GM11168 (cell line): ENCODE results near the gene EXOC4.
"Not testable (repeated sequence)": the region's sequence is repeated elsewhere in the genome, so short reads cannot be mapped to it uniquely, and the experiment has no call there.

ENCODE experiments used
- in situ Hi-C: fragments of 300-500 bp; cut with MboI; formaldehyde crosslinking; loops from one replicate; pipeline ENCODE4 v1.12.0; 2022; ENCODE audit warnings: low sequenced_read_pairs; ENCODE audit not compliant: unreplicated experiment

EXOC4 gene

DNA sequence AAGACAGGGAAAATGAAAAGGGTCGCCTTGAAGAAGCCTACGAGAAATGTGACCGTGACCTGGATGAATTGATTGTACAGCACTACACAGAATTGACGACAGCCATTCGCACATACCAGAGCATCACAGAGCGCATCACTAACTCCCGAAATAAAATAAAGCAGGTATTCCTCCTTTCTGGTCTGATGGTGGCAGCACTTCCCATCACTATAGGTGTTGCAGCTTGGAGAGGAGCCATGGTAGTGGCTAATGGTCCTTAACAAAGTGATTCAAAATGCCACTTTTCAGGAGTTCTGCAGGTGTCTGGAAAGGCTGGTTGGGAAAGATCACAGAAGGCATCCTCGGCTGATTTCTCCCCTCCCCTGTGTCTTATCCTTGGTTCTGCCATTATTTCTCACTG is 22.1 kb downstream of the EXOC4 start:
- in situ Hi-C loops = no loop called here

DNA sequence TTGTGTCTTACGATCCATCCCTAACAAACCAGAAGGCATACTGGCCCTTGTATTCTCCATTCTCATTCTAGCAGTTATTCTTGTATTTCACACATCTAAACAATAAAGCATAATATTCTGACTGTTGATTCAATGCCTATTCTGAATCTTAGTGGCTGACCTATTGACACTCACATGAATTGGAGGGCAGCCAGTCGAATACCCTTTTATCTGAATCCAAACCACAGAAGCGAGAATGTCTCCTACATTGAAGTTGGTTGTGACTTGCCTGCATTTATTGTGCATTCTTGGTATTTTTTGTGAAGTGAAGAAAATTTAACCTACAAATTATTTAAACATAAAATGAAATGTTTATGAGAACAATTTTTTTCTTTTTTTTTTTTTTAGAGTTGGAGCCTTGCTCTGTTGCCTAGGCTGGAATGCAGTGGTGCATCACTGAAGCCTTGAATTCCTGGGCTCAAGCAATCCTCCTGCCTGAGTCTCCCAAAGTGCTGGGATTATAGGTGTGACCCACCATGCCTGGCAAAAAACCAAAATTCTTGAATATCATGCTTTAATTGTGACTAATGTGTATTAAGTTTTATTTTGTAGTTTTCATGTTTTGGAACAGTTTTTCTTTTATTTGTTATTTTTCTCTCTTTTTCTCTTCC is 22.7 kb downstream of the EXOC4 start:
- in situ Hi-C loops = no loop called here

GRCh38 chr7:133278975-133279374 is 26.1 kb downstream of the EXOC4 start:
- in situ Hi-C loops = not testable (repeated sequence)

DNA sequence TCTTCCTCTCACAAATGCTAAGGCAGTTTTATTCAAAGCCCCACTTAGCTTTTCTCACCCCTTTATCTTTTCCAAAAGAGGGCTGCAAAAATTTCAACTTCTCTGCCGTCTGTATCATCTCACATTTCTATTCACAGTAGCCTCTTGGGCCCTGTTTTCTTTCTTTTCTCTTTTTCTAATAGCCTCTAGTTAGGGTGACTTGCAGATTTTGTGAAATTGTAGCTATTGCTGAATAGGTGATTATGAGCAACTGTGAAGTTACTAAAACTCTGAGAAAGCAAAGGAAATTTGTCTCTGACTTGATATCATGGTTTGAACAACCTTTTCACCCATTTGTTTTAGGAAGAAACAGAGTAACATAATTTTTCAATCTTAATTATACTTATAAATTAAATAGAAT is 29.2 kb downstream of the EXOC4 start:
- in situ Hi-C loops = no loop called here

DNA sequence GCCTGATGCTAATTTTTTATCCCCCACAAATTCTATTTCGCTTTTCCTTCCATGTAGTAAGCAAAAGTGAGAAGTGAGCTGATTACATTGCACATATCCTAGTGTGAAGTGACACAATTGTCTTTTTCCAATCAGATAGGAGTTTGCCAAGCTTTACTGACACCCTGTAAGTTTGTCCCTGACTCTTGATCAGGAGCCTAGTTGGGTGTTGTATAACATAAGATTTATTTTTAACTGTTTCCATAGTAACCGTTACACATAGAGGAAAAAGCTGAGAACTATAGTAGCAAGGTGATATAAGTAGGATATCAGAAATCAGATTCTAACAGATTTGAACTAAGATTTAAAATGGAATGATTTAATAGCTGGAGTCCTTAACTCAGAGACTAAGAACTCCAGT is 31.2 kb downstream of the EXOC4 start:
- in situ Hi-C loops = no loop called here

GRCh38 chr7:133288970-133289369 is 36.1 kb downstream of the EXOC4 start:
- in situ Hi-C loops = no loop called here

GRCh38 chr7:133290041-133290440 is 37.2 kb downstream of the EXOC4 start:
- in situ Hi-C loops = no loop called here

GRCh38 chr7:133290676-133291333 is 37.9 kb downstream of the EXOC4 start:
- in situ Hi-C loops = no loop called here

DNA sequence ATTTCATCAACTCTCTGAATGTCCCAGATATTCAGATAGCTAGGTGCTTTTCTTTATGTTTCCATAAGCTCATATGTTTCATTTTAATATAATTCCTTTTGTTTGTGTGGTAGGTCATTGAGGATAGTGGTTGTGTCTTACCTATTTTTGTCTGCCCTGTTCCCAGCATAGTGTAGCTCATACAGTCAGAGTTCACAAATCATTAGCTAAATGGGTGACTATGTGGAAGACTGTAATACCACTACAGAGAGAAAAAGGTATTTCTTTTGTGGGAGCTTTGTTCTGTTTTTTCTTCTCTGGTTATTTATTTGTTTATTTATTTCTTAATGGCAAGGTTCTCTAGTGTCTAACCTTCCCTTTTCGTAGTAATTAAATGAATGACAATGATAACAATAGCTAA is 39.8 kb downstream of the EXOC4 start:
- in situ Hi-C loops = no loop called here

DNA sequence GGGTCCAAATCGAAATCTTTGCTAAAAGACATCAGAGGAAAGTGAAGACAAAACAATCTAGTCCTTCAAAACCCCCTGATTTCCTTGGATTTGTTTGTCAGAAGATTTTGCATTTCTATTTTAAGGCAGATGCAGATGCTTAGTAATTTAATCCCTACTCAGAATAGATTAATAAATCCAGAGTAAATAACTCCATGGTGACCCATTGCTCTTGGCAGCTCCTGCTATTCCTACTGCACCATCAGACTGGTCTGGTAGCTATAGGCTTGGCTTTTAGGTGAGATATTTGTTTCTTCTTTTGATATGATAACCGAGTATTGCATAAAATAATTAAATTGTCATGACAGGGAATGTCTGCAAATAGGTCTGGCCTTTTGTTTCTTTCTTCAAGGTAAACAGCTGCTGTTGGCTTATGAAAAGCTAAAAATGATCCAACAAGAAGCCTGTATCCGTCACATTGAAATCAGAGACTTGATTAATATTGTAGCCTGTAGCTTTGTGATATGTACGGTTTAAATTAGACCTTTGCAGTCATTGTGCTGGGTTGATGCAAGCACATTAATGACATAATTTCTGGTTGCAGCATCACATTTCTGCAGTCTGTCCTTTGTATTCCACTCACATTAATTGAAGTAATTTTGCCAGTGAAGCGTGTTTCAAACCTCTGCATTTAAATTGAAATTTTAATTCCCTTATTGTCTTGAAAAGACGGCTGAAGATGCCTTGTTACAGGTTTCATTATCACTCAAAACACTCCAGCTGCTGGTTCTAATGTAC is 40.7 kb downstream of the EXOC4 start:
- in situ Hi-C loops = no loop called here

- in situ Hi-C loops = no loop called here
Measured at GRCh38 chr7:133294234-133294633, 41.4 kb downstream of the EXOC4 start.

DNA sequence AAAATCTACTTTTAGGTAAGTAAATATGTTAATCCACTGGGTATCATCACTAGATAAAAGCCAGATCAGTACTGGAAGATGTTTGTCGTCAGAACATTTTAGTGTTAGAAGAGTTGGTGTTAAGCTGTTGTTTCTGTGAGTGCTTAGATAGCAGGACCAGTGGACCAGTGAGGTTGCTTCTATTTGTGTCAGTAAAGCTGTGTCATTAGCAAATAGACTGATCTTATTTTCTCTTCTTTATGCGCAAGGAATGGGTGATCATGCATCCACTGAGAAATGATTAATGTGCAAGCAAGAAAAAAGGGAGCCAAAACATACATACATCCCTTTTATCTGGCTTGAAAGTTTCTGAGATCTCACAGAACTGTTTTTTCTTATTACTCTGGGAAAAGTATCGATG is 42.6 kb downstream of the EXOC4 start:
- in situ Hi-C loops = no loop called here

- in situ Hi-C loops = no loop called here
Measured at GRCh38 chr7:133297093-133297492, 44.2 kb downstream of the EXOC4 start.

DNA sequence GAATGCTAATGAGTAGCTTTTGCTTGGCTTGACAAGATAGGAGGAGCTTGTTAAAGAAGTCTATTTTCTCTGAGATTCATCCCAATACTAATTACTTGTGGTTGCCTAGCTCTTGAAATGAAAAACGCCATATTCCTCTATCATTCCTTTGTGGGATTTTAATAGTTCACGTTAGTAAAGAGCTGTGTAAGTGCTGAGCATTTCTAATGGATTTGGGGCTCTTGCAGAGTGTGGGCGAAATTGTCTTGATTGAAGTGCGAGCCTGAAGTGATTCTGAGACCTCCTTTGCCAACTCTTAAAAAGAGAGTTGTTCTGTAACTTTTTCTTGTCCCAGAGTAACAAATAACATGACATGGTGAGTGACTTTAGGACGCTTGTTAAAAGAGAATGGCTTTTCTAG is 45.2 kb downstream of the EXOC4 start:
- in situ Hi-C loops = no loop called here

- in situ Hi-C loops = no loop called here
Measured at GRCh38 chr7:133299676-133300075, 46.8 kb downstream of the EXOC4 start.

DNA sequence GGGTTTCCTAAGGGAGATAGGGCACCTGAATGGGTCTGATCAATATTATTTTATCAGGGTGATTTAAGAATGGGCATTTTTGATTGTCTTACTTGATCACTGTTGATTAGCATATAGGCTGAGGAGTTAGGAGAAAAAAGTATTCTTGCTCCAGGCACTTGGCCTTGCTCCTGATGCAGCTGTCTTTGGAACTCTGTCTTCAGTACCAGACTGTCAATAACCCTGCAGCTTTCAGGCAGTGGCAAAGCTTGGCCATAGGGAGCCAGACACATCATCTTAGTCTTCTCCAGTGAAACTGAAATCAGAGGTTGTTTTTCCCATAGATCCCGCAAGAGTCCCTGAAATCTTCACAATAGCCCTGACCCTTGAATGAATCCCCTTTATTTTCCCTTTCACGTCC is 47.2 kb downstream of the EXOC4 start:
- in situ Hi-C loops = no loop called here

GRCh38 chr7:133300811-133301210 is 47.9 kb downstream of the EXOC4 start:
- in situ Hi-C loops = no loop called here

- in situ Hi-C loops = no loop called here
Measured at GRCh38 chr7:133301444-133301843, 48.6 kb downstream of the EXOC4 start.

DNA sequence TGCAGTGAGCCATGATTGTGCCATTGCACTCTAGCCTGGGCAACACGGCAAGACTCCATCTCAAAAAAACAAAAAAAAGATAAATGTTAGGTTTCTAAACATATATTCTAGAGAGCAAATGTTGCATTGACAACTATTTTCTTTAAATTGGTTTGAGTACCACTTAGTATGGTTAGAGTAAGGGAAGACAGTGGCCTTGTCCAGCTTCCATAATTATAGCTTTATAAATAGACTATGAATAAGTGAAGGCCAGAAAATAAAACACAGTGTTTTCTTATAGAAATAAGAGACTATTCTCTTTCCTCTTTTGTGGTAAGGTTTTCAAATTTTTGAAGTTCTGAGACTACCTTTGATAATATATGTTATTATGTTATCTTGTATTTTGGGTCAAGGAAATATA is 50.5 kb downstream of the EXOC4 start:
- in situ Hi-C loops = no loop called here

DNA sequence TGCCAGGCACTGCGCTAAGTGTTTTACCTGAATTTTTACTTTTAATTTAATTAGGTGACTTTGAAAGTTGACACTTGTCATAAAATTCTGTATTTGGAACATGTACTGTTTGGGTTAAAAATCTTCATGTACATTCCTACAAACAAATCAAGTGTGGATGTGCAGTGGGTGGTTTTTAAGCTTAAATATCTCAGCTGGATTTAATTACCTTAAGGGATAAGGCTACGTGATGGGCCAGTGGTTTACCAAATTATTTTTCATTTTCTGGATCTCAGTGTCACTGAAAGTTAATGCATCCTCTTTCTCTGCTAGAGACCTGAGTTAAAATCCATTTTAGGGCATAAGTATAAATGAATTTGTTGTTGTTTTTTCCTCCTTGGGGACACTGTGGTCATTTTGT is 51.1 kb downstream of the EXOC4 start:
- in situ Hi-C loops = no loop called here

- in situ Hi-C loops = no loop called here
Measured at GRCh38 chr7:133309333-133309732, 56.5 kb downstream of the EXOC4 start.
